Esophagus squamous epithelium (tissue), 4 donors: Measurements from ENCODE around the gene BMP10.

ENCODE experiments used
- POLR2A ChIP-seq, 4 donors: fragments of 450-650 bp; IDR thresholded peaks; one replicate each; pipeline ENCODE4 v1.6.1; 2017; ENCODE audit warnings: antibody characterized with exemption in 4 of 4, mild to moderate bottlenecking in 4 of 4, moderate library complexity in 3 of 4
- TF ChIP-seq, protein P1 (sequence below), 6 experiments: fragments of 450-650 bp in 4 of 6; fragments of 200-600 bp in 2 of 6; sonication (generic) in 2 of 6; IDR thresholded peaks; one replicate each; pipeline ENCODE4 v1.5.1; 2016 to 2019; ENCODE audit warnings: antibody characterized with exemption in 6 of 6, mild to moderate bottlenecking in 4 of 6, moderate library complexity in 4 of 6

DNA sequence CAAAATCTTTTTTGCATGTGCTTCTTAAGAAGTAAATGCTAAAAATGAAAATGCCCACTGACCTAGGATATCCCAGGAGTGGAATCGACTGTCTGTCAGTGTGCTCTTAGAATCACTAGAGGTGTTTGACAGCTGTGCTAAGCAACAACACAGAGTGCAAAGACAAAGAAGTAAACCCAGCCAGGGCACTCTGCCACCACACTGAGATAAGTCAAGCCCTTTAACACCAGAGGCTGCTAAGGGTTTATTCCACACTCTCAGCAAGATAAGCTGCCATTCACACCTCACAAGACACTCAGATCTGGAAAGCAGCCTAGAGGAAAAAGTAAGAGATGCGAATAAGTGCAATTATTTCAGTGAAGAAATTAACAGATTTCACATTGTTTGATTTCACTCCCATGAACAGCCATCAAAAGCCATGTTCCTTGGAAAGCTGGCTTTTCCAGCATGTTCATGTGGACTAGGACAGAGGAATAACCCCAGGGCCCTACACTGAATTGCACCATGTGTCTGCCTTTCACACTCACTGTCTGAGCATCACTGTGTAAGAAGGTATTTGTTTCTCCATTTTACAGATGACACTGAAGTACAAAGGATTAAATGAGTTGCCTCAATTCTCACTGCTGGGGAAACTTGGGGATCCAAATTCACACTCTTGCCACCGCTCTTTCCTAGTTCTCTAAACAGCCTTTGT lies 6.0 kb upstream of the BMP10 start:
- TF ChIP-seq, protein P1, sequence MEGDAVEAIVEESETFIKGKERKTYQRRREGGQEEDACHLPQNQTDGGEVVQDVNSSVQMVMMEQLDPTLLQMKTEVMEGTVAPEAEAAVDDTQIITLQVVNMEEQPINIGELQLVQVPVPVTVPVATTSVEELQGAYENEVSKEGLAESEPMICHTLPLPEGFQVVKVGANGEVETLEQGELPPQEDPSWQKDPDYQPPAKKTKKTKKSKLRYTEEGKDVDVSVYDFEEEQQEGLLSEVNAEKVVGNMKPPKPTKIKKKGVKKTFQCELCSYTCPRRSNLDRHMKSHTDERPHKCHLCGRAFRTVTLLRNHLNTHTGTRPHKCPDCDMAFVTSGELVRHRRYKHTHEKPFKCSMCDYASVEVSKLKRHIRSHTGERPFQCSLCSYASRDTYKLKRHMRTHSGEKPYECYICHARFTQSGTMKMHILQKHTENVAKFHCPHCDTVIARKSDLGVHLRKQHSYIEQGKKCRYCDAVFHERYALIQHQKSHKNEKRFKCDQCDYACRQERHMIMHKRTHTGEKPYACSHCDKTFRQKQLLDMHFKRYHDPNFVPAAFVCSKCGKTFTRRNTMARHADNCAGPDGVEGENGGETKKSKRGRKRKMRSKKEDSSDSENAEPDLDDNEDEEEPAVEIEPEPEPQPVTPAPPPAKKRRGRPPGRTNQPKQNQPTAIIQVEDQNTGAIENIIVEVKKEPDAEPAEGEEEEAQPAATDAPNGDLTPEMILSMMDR (IDR thresholded peaks at IDR 0.05), result no peak
- no peak for TF ChIP-seq POLR2A (IDR thresholded peaks at IDR 0.05)
